GM11168 (cell line): ENCODE data around the gene OPN1MW2.
"Not testable (repeated sequence)": the region's sequence is repeated elsewhere in the genome, so short reads cannot be mapped to it uniquely, and the experiment has no call there.

Experiments used
- in situ Hi-C: fragments of 300-500 bp; cut with MboI; formaldehyde crosslinking; loops from one replicate; pipeline ENCODE4 v1.12.0; 2022; ENCODE audit warnings: low sequenced_read_pairs; ENCODE audit not compliant: unreplicated experiment

Gene OPN1MW2

DNA sequence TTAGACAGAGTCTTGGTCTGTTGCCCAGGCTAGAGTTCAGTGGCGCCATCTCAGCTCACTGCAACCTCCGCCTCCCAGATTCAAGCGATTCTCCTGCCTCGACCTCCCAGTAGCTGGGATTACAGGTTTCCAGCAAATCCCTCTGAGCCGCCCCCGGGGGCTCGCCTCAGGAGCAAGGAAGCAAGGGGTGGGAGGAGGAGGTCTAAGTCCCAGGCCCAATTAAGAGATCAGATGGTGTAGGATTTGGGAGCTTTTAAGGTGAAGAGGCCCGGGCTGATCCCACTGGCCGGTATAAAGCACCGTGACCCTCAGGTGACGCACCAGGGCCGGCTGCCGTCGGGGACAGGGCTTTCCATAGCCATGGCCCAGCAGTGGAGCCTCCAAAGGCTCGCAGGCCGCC is at the start of gene OPN1MW2:
TSS of gene OPN1MW2 (plus strand) at position 301 of the 400 bp plus-strand sequence. CDS start at position 361, 60 bp downstream.
- in situ Hi-C loops = loop anchor here (25.0 kb wide), 1 partner anchor 93 kb away; no protein-coding TSS in a partner anchor

DNA sequence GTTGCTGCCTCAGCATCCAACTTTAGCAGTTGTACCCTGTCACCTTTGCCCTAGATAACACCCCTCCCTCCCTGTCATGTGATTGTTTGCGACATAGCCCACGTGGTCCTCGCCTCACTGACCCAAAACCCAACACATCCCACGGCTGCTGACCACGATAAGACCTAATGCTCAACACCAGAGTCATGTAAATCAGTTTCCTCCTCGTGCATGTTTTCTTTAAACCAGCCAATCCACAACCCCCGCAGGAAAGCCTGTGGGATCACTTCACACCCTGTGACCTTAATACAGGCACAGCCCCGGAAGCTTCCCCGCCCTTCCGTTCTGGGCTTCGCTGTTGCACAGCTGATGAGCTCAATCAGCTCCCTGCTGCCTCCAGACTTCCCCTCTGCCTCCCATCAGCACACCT is 47.0 kb upstream of the OPN1MW2 start:
- in situ Hi-C loops = not testable (repeated sequence)

DNA sequence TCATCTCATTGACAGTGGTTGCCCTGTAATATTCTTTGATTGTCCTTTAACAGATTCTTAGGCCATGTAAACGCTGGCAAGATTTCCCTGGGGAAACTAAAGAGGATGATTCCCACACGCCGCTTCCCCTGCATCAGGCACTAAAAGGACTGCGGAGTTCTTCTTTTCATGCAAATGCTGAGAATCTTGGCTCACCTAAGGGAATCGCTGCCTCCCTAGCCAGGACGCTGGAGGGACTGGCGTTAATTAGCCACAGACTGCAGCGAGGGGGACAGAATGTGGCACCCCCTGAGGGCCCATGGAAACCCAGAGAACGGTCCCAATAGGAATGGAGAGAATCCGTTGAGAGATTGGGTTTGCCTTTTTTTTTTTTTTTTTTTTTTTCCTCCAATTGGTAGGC is 45.2 kb upstream of the OPN1MW2 start:
- in situ Hi-C loops = not testable (repeated sequence)

DNA sequence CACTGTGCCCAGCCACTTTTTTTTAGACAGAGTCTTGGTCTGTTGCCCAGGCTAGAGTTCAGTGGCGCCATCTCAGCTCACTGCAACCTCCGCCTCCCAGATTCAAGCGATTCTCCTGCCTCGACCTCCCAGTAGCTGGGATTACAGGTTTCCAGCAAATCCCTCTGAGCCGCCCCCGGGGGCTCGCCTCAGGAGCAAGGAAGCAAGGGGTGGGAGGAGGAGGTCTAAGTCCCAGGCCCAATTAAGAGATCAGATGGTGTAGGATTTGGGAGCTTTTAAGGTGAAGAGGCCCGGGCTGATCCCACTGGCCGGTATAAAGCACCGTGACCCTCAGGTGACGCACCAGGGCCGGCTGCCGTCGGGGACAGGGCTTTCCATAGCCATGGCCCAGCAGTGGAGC is 37.3 kb upstream of the OPN1MW2 start, which contains the start of gene OPN1MW:
TSS of gene OPN1MW (plus strand) at position 301 of the 400 bp plus-strand sequence. CDS start at position 383, 82 bp downstream.
- in situ Hi-C loops = not testable (repeated sequence)

DNA sequence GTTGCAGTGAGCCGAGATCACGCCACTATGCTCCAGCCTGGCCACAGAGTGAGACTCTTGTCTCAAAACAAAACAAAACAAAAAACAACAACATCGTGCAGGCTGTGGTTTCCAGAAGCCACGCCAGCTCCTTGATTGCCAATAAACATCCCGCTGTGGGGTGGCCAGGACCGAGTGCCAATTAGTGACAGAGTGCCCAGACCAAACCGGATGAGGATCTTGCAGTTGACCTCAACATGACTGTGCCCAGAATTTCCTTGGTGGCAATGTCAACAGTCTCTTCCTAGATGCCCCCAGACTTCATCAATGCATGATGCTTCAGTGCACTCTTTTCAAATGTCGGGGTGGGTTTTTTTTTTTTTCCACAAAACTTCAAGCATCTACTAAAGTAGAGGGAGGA is 35.8 kb upstream of the OPN1MW2 start:
- in situ Hi-C loops = not testable (repeated sequence)

DNA sequence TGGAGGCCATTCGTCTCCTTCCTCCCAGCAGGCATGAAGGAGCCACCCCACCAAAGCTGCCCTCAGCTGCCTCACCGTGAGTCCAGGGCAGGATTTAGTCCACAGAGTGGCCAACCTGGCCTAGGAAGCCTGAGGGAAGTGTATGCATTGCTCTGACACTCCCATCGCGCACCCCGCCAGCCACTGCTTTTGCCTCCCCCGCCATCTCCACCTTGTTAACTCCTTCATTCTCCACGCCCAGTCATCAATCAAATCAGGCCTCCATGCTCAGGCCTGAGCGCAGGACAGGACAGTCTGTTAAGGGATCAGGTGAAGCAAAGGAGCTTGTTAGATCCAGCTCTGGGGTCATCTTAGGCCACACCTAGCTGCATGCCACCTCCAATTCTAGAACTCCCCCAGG is 26.7 kb upstream of the OPN1MW2 start:
- in situ Hi-C loops = not testable (repeated sequence)

DNA sequence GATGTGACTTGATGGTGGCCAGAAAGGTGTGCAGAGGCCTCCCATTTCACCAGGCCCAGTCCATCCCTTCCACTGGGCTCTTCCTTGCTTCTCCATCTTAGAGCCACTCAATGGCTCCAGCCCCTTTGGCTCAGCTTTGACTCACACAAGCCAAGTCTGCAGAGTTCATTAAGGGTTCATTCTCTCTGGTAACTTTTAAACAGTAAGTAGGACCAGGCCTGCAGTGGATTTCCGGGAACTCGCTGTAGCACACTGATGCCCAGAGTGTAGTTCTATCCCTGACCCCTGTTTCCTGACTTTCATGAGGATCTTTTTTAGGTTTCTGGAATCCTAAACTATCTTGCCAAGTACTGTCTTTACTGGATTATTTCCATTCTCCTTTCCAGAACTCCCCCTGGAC is 25.2 kb upstream of the OPN1MW2 start:
- in situ Hi-C loops = not testable (repeated sequence)

DNA sequence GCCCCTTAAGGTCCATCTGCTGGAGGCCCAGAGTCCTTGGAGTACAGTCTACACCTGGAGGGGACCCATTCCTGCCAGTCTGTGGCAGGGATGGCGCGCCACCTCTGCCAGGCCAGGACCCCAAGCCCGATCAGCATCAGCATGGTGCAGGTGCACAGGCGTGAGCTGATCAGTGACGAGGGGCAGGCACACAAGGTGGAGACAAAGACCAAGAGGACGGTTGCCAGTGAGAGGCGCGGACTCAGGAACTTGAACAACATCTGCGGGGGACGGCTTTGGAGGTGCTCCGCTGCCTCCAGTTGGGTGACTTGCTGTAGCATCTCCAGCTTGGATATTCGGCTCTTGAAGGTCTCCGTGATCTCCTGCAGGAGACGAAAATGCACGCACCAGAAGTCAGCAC is 23.1 kb upstream of the OPN1MW2 start:
- in situ Hi-C loops = not testable (repeated sequence)

DNA sequence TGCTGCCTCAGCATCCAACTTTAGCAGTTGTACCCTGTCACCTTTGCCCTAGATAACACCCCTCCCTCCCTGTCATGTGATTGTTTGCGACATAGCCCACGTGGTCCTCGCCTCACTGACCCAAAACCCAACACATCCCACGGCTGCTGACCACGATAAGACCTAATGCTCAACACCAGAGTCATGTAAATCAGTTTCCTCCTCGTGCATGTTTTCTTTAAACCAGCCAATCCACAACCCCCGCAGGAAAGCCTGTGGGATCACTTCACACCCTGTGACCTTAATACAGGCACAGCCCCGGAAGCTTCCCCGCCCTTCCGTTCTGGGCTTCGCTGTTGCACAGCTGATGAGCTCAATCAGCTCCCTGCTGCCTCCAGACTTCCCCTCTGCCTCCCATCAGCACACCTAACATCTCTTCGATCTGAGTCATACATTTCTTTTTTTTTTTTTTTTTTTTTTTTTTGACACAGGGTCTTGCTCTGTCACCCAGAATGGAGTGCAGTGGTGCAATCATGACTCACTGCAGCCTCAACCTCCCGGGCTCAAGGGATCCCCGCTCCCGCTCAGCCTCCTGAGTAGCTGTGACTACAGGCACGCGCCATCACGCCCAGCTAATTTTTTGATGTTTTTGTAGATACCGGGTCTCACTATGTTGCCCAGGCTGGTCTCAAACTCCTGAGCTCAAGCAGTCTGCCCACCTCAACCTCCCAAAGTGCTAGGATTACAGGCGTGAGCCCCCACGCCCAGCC is 9.7 kb upstream of the OPN1MW2 start:
- in situ Hi-C loops = loop anchor here (25.0 kb wide), 1 partner anchor 102 kb away; no protein-coding TSS in a partner anchor

DNA sequence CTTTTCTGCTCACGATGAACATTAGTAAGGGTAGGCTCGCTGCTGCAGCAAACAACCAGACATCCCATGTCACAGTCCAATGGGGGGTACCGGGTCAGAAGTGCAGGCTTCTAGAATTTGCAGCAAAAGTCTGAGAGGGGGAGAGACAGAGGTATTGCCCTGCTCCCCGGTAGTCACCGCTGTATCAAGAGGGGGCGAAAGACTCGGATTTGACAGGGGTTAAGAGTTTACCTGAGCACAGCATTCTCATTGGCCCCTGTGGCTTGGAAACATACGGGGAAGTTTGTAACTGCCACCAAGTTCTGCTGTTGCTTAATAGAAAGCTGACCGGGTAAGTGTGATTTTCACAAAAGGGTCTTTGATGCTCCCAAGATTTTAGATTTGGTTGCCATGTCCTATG is 8.5 kb upstream of the OPN1MW2 start:
- in situ Hi-C loops = loop anchor here (25.0 kb wide), 1 partner anchor 101 kb away; no protein-coding TSS in a partner anchor

DNA sequence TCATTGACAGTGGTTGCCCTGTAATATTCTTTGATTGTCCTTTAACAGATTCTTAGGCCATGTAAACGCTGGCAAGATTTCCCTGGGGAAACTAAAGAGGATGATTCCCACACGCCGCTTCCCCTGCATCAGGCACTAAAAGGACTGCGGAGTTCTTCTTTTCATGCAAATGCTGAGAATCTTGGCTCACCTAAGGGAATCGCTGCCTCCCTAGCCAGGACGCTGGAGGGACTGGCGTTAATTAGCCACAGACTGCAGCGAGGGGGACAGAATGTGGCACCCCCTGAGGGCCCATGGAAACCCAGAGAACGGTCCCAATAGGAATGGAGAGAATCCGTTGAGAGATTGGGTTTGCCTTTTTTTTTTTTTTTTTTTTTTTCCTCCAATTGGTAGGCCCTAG is 8.1 kb upstream of the OPN1MW2 start:
- in situ Hi-C loops = loop anchor here (25.0 kb wide), 1 partner anchor 101 kb away; no protein-coding TSS in a partner anchor

DNA sequence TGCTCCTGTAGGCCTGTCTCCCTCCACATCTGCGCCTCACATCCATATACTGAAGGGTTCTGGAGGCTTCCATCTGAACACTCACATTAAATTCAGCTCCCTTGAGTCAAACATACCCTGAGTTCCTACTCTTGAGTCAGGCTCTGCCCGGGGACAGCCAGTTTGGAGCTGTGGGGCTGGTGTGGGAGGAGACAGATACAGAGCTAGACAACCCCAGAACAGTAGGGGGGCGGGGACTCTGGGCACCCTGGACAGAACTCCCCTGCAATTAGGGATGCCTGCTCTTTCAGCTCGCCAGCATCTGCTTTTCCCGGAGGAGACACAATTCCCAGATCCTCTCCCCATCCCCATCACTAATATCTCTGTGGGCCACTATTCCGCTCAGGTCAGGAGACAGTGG is 5.7 kb downstream of the OPN1MW2 start:
- in situ Hi-C loops = not testable (repeated sequence)

DNA sequence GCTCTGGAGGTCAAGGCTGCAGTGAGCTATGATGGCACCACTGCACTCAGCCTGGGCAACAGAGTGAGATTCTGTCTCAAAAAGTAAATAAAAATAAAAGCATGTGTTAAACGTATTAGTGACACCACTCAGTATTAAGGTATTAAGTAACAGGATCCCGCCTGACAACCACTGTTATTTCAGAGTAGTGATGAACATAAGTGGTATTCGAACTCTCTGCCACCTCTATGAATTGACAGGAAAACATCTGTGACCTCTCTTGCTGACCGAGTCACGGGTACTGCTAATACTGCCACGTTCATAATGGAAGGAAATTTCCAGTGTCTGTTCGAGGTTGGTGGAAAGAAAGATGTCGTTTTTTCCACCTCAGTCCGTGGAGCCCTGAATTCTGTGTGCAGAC is 7.2 kb downstream of the OPN1MW2 start:
- in situ Hi-C loops = not testable (repeated sequence)

DNA sequence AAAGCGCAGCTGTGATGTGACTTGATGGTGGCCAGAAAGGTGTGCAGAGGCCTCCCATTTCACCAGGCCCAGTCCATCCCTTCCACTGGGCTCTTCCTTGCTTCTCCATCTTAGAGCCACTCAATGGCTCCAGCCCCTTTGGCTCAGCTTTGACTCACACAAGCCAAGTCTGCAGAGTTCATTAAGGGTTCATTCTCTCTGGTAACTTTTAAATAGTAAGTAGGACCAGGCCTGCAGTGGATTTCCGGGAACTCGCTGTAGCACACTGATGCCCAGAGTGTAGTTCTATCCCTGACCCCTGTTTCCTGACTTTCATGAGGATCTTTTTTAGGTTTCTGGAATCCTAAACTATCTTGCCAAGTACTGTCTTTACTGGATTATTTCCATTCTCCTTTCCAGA is 11.9 kb downstream of the OPN1MW2 start:
- in situ Hi-C loops = not testable (repeated sequence)

DNA sequence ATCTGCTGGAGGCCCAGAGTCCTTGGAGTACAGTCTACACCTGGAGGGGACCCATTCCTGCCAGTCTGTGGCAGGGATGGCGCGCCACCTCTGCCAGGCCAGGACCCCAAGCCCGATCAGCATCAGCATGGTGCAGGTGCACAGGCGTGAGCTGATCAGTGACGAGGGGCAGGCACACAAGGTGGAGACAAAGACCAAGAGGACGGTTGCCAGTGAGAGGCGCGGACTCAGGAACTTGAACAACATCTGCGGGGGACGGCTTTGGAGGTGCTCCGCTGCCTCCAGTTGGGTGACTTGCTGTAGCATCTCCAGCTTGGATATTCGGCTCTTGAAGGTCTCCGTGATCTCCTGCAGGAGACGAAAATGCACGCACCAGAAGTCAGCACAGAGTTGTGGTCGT is 14.1 kb downstream of the OPN1MW2 start:
- in situ Hi-C loops = not testable (repeated sequence)

DNA sequence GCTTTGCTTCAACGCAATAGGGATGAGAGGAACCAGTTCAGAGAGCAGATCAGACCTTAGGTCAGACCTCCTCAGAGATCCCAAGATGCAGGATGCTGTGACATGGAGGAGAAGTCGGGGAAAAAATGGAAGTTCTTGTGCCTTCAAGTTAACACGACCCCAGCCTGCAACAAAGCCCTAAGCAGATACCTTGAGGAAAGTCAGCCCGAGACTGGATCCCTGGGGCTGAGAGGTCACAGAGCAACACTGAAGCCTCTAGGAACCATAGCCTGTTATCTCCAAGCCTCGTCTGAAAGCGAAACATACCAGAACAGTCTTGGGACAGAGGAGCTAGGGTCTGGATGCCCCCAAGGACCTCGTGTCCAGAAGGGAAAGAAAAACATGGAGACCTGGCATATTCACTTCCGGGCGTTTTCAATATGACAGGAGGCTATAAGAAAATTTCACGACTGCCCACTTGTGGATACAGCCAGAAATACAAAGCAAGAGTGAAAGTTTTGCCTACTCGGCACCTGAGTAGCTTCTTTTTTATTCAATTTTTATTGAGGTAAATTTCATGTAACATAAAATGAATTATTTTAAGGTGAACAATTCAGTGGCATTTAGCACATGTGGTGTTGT is 19.5 kb downstream of the OPN1MW2 start:
- in situ Hi-C loops = not testable (repeated sequence)

DNA sequence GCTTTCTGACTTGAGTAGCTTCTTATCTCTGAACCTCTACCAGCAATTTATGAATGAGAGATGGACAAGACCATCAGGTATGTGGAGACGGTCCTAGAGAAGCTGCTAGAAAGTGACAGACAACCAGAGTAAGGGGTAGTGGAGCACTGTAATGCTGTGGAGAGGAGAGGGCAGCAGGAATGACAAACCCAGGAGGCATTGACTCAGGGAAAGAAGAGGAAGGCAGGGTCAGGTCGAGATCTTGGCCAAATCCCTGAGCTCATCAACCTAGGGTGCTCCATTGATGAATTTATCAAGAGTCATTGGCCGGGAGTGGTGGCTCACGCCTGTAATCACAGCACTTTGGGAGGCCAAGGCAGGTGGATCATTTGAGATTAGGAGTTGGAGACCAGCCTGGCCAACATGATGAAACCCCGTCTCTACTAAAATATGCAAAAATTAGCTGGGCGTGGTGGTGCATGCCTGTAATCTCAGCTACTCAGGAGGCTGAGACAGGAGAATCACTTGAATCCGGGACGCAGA is 20.5 kb downstream of the OPN1MW2 start:
- in situ Hi-C loops = not testable (repeated sequence)

DNA sequence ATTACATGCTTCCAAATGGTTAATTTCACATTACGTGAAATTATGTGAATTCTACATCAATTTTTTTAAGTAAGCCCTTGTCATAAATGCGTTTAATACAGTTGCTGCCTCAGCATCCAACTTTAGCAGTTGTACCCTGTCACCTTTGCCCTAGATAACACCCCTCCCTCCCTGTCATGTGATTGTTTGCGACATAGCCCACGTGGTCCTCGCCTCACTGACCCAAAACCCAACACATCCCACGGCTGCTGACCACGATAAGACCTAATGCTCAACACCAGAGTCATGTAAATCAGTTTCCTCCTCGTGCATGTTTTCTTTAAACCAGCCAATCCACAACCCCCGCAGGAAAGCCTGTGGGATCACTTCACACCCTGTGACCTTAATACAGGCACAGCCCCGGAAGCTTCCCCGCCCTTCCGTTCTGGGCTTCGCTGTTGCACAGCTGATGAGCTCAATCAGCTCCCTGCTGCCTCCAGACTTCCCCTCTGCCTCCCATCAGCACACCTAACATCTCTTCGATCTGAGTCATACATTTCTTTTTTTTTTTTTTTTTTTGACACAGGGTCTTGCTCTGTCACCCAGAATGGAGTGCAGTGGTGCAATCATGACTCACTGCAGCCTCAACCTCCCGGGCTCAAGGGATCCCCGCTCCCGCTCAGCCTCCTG is 28.0 kb downstream of the OPN1MW2 start:
- in situ Hi-C loops = not testable (repeated sequence)

DNA sequence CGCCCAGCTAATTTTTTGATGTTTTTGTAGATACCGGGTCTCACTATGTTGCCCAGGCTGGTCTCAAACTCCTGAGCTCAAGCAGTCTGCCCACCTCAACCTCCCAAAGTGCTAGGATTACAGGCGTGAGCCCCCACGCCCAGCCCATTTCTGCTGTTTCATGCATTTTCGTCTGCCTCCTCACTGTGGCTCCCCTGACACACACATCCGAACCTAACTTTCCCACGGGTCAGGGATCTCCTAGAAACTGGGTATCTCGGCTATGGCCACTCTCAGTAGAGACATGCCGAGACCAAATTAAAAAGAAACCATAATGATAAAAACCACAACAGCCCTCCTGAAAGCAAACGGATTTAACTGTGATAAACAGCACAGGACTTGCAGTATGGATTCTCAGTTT is 28.5 kb downstream of the OPN1MW2 start:
- in situ Hi-C loops = not testable (repeated sequence)

DNA sequence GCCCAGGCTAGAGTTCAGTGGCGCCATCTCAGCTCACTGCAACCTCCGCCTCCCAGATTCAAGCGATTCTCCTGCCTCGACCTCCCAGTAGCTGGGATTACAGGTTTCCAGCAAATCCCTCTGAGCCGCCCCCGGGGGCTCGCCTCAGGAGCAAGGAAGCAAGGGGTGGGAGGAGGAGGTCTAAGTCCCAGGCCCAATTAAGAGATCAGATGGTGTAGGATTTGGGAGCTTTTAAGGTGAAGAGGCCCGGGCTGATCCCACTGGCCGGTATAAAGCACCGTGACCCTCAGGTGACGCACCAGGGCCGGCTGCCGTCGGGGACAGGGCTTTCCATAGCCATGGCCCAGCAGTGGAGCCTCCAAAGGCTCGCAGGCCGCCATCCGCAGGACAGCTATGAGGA is 37.7 kb downstream of the OPN1MW2 start, which contains the start of gene OPN1MW3:
TSS of gene OPN1MW3 (plus strand) at position 301 of the 400 bp plus-strand sequence. CDS start at position 339, 38 bp downstream.
- in situ Hi-C loops = not testable (repeated sequence)
